Lower leg skin (tissue), 3 donors: ENCODE measurements around the gene ANKS6.

Experiments
- CTCF ChIP-seq, 3 donors: fragments of 450-650 bp; IDR thresholded peaks; one replicate each; pipeline ENCODE4 v1.5.1; 2016; ENCODE audit warnings: antibody characterized with exemption in 3 of 3, mild to moderate bottlenecking in 3 of 3, moderate library complexity in 2 of 3
- POLR2A ChIP-seq, 2 donors: fragments of 450-650 bp; IDR thresholded peaks; one replicate each; pipeline ENCODE4 v1.6.1; 2016 to 2017; ENCODE audit warnings: antibody characterized with exemption in 2 of 2, mild to moderate bottlenecking in 1 of 2, moderate library complexity in 1 of 2

- TF ChIP-seq POLR2A (IDR thresholded peaks at IDR 0.05), result no peak
- TF ChIP-seq CTCF (IDR thresholded peaks at IDR 0.05), result no peak
Observed at GRCh38 chr9:98714833-98715232, 81.5 kb downstream of the ANKS6 start.
